CD4-positive, alpha-beta T cell treated with Interleukin-2 at 100 ng/mL for 4 hours (primary cell): ENCODE data around the gene UBE2L5.

Experiments
- DNase-seq: peaks from one replicate; pipeline ENCODE4 v3.0.0-alpha.2; 2020; ENCODE audit warnings: low spot score

The UBE2L5 gene

DNA sequence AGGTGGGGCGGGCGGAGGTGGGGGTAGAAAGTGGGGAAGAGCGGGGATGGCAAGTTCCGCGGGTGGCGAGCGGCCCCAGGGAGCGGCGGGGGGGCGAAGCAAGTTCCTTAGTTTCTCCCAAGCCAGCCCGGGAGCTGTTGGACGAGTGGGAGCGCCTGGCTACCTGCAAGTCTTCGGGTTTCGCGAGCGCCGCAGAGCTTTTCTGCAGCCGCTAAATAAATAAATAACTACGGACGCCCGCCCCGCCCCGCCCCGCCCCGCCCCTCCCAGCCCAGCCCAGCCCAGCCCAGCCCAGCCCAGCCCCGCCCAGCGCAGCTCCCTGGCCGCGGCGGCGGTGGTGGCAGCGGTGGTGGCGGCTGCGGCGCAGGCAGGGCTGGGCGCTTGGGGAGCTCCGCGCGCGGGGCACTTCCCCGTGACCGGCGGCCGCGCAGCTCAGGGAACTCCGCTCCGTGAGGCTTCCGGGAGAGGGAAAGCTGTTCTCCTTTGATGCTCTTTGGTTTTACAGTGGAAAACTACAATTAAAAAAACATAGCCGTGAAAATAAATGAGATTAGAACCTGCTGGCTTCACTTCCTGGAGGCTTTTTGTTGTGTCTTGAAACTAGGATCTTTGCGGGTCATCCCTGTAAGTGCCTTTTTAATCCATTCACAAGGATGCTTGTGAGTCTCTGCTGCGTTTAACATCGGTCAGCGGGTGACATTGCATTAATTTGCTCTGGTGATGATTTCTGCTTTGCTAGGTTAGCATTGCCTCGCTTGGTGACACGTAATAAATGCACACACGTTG lies at the start of gene UBE2L5:
Gene UBE2L5, plus strand, starts transcription at position 440 of the 786 bp plus-strand sequence. CDS start 5,498 bp downstream, outside the sequence.
- peak; percentile 60 for DNase-seq

DNA sequence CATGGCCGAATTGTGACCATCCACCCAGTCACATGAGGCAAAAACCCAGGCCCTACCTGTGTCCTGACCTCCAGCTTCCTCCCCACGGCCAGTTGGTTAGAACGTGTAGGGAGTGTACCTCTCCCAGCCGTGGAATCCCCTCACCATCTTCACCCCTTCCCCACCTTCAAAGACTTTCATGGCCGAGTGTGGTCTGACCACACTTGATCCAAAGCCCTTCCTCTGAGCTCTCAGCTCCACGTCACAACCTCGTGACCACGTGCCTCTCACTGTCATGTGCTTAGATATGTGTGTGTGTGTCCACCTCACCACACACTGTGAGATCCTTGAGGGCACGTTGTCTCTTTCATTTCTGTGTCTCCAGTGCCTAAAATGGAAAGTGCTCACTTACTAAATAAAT lies 48.6 kb upstream of the UBE2L5 start:
- peak; percentile 46 for DNase-seq

DNA sequence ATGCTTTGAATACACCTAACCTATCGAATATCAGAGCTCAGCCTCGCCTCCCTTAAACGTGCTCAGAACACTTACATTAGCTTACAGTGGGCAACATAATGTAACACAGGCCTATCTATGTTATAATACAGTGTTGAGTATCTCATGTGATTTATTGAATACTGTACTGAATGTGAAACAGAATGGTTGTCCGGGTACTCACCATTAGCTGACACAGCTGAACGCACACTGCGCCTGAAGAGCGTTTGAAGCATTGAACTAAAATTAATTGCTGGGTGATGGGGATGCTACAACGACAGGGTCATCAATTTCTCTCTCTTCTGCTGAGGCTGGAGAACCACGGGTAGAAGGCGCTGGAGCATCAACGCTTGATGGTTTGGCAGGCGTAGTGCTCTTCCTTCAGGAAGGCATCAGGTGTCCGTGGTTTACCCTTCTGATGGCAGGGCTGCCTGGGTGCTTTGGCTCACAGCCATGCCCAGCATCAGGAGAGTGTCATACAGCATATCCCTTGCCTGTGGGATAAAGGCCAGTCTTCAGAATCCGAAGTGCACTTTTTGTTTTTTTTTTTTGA lies 46.9 kb upstream of the UBE2L5 start:
- no peak for DNase-seq

DNA sequence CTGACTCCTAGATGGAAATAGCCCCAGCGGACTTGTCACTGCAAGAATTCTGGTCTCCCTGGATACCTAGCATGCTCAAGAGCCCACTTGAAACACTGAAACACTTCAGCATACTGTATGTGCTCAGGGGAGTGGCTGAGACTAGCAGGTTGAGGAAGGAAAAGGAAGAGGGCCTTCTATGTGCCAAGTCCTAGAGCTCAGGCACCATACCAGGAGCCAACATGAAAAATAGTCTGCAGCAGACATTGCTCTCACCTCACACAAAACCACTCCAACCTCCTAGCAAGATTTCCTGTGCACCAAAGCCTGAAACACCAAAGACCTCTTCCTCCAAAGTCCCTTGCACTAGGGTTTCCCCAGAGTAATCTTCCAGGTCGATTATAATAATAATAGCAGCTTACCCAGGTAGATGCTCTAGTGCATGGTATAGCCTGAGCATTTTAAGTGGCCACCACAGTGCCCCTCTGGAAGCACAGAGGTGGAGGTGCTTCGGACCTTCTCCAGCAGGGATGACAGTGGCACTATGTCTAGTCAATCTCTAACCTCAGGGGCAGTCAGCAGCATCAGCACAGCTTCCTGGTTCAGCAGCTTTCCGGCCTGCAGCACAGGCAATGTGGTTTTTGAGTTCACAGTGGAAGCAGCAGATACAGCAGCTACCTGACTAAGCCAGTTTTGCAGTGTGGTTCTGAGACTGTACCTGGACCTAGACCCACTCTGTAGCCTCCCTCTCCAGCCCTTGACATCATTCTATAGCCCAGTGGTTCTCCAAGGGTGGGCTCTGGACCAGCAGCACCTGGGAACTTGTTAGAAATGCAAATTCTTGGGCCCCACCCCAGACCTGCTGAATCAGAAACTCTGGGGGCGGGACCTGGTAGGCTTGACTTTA lies 45.6 kb upstream of the UBE2L5 start:
- peak; percentile 77 for DNase-seq

DNA sequence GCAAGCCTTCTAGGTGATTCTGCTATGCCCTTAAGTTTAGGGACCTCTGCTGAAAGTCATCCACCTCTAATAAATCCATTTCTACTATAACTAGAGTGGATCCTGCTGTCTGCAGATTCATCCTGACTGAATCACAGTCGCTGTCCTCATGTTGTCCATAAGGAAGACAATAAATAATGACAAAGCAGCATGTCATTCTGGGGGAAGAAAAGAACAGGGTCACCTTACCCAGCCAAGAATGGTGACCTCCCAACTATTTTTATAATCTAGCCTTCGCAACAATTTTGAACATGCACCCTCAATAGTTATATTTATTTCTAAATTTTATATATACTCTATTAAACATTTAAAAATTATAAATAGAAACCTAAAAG lies 45.0 kb upstream of the UBE2L5 start:
- no peak for DNase-seq

DNA sequence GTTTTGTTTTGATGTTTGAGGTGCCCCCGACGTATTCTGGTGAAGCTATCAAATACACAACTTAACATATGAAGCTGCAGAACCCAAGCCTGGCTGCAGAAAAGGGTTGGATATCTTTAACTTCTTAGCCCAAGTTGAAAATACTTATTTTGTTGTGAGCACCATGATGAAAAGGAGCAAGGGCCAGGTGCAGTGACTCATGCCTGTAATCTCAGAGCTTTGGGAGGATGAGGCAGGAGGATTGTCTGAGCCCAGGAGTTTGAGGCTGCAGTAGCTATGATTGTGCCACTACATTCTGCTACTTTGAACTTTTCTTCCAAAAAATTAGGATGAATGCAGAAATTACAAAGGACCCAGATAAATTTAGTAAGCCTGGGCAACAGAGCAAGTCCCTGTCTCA lies 44.1 kb upstream of the UBE2L5 start:
- no peak for DNase-seq

DNA sequence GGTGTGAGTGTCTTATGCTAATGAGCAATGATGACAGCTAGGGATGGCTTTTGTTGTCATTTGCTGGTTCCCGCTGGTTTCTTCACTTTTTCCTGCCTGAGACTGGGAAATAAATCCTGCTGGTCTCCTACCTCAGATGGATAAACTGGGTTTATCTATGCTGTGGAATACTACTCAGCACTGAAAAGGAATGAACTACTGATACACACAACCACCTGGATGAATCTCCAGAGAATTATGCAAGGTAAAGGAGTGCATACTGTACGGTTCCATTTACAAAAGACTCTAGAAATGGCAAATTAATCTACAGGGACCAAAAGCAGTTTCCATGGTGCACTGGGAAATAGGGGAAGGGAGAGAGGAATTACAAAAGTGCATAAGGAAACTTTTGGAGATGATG lies 41.2 kb upstream of the UBE2L5 start:
- no peak for DNase-seq

DNA sequence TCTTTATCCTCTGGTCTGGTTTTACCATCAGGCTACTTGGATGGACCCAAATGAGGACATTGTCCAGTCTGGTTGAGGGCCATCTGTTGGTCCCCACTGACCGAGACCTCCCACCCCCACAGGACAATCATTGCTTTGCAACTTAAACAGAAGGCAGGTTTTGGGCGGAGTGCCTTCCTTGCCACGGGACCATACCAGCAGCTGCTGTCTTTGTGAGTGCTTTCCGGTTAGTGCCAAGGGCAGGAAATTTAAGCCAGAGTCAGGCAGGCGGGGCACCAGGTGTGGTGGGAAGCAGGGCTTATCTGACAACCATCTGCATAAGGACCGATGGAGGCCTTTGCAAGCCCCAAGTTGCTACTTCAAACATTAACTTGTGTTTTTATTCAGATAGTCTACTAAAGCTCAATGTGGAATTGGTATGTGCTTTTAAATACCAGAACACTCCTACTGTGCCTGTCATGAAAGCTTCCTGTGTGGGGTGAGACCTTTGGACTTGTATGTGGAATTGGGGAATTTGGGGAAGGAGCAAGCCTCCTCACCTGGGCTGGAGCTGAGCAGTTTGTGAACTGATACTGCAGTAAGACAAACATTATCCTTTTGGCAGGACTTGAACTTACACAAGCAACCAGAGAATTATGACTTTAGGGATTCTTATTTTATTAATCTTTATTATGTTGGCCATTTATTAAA lies 39.3 kb upstream of the UBE2L5 start:
- DNase-seq, result no peak

DNA sequence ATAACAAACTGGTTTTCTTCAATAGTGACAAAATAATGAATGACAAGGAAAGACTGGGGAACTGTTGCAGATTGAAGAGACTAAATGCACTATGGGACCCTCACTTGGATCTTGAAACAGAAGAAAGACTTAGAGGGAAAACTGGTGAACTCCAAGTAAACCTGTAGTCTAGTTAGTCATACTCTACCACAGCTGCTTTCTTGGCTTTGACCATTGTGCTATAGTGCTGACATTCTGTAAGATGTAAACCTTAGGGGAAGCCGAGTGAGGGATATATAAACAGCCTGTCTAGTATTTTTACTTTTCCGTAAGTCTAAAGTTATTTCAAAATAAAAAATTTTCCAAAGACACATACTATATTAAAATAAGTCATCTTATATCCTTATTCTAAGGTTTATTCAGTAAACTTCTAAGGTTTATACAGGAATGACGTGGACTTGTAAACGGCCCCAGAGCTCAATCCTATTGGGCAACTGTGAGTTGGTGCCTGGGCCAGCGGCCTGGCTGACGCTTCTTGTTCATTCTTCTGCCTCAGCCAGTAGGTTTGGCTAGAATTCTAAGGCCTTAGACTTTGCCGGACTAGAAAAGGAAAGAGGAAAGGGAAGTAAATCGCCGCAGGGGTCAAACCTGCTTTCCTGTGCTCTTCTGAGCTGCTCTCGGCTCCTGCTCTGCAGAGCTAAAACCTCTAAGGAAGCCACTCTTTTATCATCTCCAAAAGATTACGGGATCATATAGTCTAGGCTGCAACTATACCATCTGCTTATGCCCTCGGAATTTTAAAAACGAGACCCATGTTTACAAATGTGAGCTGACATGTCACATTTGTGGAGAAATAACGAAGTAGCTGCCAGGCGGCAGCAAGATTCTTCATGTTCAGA lies 33.6 kb upstream of the UBE2L5 start:
- no peak for DNase-seq

DNA sequence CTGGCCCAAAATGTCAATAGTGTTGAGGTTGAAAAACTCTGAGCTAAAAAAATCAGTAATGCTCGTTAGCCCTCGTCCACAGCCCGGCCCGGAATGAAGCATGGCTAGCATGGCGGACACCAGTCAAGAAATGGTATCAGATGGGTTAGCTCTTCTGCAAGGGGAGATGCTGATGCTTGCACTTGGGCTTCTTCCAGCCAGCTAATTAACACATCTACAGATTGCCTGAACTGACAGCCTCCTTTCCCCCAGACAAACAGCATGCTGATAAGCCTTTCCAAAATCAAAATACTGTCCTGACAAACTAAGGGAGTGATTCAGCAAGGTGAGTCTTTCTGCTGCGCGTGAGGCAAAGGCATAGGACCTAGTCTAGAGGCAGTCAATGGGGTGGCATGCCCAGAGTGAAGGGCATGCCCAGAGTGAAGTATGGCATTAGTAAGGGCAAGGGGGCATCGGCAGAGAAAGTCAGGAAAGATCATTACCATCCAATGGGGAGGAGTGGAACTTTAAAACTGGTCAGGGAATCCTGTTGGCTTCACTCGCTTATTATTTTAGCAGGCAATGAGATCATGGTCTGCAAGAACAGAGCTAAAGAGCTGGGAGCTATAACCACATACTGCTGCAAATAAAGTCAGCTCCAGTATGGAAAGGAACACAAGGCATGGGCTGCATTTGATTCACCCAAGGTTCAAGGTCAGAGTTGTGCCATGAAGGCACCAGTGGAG lies 30.2 kb upstream of the UBE2L5 start:
- no peak for DNase-seq

DNA sequence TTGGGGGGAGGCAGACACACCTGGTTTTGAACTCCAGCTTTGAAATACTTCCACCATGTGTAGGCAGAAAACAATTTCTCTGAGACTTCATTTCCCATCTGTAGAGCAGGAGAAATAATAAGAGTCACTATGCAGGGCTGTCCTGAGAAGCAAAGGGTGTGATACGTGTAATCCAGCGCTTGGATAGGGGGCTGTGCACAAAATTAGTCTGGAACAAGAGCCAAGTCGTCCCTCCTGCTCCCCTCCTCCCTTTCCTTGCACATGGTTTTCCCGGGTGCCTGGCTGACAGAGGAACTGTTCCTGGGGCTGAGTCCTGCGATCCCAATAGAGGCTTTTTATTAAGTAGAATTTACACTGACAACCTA lies 29.6 kb upstream of the UBE2L5 start:
- DNase-seq, result no peak

DNA sequence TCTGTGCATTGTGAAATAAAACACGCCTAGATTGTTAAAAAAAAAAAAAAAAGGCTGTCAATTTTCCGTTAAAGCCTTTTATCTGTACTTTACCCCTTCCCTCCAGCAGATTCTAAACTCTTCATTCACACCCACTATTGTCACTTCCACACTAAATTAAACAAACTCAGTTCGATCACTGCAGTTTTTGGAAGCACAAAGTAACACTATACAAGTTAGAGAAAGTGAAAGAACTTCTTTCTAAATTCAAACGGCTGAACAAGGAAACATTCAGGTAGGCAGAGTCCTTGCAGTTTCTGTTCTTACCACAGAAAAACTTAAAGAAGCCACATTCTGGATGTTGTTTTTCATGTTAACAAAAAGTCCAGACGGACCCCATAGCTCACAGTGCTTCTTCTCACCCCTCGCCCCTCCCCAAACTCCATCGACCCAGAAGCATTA lies 27.5 kb upstream of the UBE2L5 start:
- peak; percentile 51 for DNase-seq

DNA sequence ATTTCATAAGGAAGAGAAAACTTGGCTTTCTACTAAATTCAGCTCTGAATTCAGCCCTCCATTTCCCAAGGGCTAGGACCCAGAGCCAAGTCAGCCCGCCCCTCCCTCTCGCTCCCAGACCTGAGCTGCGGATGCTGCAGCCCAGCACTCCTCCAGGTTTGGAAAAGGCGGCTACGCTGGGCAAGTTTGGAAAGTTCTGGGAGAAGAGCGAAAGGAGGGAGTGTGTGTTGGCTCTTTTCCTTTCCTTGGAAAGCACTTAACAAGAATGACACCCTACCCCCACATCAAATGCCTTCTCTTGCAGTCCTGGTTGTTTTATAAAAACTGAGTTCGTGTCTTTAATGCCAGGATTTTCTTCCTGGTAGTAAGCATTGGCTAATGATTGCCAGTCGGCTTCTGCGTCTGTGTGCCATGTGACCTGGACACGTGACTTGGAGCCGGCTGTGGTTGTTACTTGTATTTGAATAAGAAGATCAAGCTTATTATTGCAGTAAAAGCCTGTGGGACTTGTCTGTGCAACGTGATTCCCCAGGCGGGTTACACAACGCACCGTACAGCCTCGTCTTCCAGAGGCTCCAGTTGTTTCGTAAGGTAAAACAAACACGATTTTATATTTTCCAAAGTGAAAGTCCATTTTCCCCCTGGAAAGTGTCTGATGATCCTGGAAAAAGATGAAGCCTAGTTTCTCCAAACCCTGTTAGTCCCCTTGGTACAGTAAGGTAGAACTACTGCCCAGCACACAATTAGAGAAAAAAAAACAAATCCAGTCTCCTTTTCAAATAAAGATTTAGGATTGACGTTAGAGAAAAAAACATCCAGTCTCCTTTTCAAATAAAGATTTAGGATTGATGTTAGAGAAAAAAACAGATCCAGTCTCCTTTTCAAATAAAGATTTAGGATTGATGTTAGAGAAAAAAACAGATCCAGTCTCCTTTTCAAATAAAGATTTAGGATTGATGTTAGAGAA lies 26.8 kb upstream of the UBE2L5 start:
- DNase-seq, result peak; percentile 79

DNA sequence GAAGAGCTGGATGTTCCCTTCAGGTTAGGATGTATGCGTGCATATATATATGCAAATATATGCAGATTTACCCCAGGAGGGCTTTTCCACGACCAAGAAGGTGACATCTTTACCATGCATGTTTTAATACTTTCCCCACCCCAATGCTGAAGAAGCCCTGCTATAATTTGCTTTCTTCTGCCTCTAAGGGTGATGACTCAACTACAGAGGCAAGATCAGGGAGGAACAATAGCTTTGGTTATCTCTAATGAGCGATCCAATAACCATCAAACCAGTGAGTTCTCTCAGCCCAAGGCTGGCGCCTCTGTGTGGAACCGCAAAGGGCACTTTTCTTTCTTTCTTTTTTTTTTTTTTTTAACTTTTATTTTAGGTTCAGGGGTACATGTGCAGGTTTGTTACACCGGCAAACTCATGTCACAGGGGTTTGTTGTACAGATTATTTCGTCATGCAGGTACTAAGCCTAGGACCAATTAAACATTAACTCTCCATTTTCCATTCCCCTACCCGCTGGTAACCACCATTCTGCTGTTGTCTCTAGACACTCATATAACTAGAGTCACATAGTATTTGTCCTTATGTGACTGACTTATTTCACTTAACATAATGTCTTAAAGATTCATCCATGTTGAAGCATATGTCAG lies 25.7 kb upstream of the UBE2L5 start:
- peak; percentile 63 for DNase-seq

DNA sequence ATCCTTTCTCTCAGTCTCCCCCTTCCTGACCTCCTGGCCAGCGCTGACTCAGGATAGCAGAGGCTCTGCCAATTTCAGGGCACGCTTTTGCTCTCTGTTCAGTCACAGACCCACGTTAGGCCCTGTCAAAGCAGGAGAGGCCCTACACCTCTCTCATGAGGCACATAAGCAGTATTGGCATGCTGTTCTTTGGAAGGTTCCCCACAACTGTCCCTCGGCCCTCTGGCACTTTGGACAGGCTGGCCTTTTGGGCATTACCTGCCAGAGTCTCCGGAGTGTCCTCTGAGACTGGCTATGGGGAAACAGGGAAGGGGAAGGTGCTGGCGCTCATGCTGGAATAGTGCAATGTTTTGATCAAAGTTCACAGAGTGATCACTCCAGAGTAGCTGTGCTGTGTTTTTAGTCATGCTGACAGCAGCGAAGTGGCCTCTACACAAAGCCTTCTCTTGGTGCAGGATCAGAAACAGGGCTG lies 23.7 kb upstream of the UBE2L5 start:
- DNase-seq, result no peak

DNA sequence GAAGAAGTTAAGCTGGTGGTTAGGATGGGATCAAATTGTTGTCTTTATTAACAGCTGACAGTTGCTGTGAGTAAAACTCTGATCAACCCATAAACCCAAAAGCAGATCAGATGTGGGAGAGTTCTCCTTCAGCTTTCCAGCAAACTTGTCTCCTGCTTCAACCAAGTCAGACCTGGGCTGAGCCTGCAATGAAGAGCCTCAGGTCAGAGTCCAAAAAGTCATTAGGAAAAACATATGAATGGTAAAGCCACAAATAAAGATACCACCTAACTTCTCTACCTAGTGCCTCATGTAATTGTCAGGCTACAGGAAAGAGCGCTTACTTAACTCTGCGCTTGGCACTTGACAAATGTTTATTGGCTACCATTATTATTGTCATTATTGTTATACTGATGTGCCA lies 21.9 kb upstream of the UBE2L5 start:
- no peak for DNase-seq

DNA sequence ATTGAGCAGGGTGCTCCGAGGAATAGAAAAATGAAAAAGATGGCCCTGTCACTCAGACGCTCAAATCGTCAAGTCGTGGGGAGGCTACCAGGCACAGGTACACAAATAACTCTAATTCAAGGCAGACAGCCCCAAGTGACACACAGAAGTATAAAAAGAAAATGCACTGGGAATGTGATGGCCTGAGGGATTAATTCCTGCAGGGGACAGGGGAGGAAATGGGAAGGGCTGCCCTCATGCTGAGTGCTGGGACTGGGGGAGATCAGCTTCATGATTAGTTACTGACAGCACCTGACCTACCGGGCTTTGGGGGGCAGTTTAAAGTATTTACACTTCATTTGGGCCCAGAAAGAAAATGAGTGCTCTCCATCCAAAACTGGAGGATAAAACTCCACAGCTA lies 20.9 kb upstream of the UBE2L5 start:
- no peak for DNase-seq

DNA sequence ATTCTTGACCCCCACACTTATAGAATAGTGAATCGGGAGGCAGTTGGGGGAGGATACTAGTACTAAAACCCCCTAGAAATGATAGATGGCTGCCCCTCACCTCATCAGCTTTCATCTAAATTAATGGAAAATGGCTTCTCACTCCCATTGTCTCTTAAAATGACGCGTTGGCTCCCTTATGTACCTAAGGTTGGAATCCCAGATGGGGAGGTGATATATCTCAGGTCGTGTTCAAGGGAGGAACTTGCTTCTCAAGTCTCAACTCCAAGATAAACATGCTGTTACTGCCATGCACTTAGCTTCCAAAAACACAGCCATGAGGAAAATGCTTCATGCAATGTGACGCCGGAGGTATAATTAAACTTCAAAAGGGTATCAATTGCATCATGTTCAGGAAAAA lies 18.8 kb upstream of the UBE2L5 start:
- no peak for DNase-seq

DNA sequence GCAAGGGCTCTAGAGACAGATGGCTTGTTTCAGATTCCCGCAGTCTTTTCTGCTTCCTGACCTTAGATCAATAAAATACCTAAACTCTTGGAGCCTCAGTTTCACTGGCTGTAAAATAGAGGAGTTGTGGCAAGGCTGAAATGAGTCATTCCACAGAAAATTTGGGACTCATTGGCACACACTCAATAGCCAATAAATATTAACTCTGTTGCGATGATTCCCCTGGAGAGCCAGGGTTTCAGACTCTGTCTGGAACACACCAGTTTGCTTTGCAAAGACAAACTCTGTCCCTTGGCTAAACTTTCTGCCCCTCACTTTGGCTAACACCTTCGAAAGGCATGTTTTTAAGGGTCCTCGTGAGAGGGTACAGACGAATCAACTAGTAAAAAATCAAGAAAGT lies 18.1 kb upstream of the UBE2L5 start:
- DNase-seq, result no peak
